GM19395 (cell line): ENCODE data around the gene FAAP24.
A peak's percentile ranks its signal among the peaks of the same experiment; 100 is the strongest.
"Not testable (repeated sequence)": the region's sequence is repeated elsewhere in the genome, so short reads cannot be mapped to it uniquely, and the experiment has no call there.

Experiments used
- ATAC-seq: cut with Tn5 transposase; IDR thresholded peaks from one replicate; pipeline ENCODE4 v1.9.1; 2021; ENCODE audit warnings: mild to moderate bottlenecking, moderate library complexity; ENCODE audit not compliant: unreplicated experiment

The FAAP24 gene, protein sequence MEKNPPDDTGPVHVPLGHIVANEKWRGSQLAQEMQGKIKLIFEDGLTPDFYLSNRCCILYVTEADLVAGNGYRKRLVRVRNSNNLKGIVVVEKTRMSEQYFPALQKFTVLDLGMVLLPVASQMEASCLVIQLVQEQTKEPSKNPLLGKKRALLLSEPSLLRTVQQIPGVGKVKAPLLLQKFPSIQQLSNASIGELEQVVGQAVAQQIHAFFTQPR

DNA sequence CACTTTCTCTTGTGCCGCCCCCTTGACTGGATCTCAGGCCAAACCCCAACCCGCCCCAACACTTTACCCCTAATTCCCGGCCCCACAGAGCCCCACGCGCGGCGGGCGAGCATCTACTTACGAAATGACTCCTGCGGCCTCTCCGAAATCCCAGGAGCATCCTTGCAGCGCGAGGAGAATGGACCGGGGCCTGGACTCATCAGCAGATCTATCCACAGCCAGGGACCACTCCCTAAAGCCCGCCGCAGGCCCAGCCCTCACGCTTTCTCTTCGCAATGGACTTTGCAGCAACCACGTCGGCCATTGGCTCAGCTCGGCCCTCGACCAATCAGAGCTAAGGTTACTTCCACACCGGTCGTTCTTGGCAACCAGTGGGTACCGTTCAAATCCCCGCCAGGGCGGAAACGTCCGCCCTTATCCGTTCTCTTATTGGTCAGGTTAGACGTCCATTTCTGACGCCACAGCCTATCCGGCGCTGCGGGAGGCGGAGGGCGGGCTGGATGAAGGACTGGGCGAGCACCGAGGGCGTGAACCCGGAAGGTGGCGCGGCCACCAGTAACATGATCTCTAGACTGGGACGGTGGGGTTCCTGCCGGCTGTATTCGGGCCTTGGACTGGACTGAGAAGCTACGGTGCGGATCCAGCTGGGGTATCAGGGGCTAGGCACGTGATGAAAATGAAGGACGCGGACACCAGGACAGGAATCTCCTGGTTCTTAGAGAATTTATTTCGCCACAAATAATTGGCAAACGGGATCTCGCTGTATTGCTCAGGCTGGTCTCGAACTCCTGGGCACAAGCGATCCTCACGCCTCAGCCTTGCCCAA lies at the start of gene FAAP24, which contains the start of gene CEP89:
TSS of gene FAAP24 (plus strand) at position 528 of the 826 bp plus-strand sequence. CDS start 955 bp downstream, outside the sequence.
TSS of gene CEP89 (minus strand) at position 244 of the 826 bp plus-strand sequence. CDS start at position 160, 84 bp downstream.
- peak; percentile 99 for ATAC-seq

DNA sequence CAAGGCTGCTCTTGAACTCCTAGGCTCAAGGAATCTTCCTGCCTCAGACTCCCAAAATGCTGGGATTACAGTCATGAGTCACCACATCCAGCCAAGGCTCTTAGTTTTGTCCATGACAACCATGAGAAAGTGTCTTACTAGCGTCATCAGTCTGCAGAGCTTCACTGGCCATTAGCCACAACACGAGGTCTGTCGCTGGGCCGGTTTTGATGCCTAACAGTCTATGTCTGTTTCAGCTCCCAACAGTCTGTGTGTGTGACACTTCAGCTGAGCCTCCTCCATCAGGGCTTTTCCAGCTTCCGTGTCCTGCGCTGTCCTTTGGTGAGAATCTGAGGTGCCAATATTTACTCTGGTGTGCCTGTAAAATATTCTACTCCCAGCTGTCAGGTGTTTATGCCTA lies 47.8 kb upstream of the FAAP24 start:
- no peak for ATAC-seq

DNA sequence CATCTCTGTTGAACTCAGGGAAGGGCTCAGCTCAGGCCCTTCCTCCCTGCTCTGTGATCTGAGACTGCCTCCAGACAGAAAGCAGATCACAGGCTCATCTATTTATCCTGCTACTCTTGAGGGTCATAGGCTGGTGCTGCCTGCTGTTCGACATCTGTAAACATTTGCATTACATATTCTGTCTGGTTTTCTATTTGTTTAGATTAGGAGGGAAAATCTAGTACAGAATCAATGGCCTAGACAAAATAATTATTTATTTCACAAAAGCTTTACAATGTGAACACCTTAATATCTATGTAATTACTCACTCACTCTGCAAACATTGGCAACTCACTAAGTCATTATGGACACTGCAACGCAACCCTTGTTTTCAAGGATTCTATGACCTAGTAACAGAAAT lies 43.2 kb upstream of the FAAP24 start:
- ATAC-seq, result no peak

DNA sequence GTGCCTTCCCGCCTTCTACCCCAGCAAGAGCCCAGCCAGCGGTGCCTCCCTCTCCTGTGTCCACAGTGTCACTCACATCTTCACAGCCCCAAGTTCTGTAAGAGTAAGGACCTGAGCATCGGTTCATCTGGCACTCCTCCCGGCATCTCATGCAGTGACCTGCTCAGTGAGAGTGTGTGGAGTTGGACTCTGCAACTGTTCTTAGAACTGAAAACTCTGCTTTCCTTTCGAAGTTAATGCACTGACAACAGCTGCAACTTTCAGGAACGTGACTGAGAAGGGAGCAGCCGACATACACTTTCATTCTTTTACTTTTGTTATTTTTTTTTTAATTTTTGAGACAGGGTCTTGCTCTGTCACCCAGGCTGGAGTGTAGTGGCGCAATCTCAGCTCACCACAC lies 41.5 kb upstream of the FAAP24 start:
- no peak for ATAC-seq

DNA sequence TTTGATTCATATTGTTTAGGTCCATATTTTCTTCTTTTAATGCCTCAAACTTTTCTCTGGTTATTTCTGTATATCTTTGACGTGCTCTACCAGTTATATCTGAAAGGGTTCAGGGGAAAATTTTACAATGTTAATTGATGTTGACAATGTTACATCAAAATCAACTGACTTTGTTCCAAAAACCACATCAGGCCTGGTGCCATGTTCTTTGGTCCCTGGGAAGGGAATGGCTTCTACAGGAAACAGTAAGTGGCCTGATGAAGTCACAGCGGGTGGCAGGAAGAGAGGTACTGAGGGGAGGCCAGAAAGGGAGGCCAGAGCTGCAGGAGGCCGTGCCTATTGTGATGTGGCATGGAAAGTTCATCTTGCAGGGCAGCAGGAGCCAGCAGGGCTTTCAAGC lies 38.5 kb upstream of the FAAP24 start:
- no peak for ATAC-seq

DNA sequence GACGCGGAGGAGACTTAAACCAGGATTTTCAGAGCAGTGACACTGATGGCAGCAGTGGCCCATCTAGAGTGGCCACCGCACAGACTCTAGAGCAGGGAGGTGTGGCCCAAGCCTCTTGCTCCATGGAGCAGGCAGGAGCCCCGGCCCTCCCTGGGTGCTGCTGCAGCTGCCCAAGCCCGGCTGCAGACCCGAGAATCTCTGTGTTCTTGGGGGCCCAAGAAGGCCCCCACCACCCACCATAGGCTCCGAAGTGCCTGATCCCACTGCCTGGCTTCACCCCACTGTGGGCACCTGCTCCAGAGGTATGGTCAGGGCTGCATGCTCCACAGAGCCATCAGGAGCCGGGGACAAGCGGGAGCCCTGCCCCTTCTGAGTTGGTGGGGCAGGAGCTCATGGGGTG lies 36.4 kb upstream of the FAAP24 start:
- no peak for ATAC-seq

DNA sequence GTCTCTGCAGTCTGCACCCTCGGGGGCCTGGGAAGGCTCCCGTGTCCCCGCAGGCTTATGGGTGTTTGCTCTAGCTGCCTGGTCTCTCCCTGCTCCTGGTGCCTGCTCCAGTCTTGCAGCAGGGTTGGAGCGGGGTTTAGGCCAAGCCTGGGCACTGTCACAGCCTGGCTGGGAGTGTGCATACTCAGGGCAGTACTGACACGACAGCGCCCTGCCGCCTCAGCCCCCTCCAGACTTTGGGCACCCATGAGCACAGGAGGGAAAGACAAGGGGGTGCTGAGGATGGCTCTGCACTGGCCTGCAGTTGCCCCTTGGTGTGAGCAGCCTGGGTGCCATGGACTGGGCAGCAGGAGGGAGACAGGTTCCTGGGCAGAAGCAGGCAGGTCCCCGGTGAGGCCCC lies 36.0 kb upstream of the FAAP24 start:
- no peak for ATAC-seq

DNA sequence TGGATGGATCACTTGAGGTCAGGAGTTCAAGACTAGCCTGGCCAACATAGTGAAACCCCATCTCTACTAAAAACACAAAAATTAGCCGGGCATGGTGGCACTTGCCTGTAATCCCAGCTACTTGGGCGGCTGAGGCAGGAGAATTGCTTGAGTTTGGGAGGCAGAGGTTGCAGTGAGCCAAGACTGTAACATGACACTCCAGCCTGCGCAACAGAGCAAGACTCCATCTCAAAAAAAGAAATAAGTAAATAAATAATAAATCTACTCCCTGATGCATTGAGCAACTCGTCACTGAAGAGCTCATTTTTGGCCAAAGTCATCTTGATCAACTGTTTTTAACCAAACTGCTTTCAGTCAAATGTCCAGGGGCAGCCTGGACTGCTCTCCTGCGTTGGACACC lies 30.8 kb upstream of the FAAP24 start:
- ATAC-seq, result not testable (repeated sequence)

DNA sequence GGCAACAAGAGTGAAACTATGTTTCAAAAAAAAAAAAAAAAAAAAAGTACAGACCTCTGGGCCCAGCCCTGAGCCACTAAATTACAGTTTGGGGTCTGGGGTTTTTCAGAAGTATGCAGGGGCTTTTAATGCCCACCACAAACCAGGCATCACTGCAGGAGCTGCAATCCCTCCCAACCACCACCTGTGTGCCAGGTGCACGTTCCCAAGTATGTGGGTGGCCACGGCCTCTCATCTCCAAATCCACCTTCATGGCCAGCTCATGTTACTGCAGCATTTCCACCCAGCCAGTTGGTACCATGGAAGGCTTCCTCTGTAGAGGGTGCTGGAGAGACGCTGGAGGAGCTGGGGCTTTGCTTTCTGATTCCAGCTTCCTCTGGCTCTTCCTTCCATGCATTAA lies 26.8 kb upstream of the FAAP24 start:
- no peak for ATAC-seq

DNA sequence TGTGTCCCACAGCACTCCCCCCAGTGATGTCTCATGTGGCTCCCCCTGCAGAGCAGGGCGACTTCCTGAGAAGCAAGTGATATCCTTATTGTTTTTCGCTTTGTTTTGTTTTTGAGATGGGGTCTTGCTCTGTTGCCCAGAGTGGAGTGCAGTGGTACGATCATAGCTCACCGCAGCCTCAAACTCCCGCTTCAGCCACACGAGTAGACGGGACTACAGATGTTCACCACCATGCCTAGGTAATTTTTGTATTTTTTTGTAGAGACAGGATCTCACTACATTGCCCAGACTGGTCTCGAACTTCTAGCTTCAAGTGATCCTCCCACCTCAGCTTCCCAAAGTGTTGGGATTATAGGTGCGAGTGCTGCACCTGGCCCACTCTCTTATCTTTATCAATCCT lies 5.3 kb upstream of the FAAP24 start:
- ATAC-seq, result no peak

DNA sequence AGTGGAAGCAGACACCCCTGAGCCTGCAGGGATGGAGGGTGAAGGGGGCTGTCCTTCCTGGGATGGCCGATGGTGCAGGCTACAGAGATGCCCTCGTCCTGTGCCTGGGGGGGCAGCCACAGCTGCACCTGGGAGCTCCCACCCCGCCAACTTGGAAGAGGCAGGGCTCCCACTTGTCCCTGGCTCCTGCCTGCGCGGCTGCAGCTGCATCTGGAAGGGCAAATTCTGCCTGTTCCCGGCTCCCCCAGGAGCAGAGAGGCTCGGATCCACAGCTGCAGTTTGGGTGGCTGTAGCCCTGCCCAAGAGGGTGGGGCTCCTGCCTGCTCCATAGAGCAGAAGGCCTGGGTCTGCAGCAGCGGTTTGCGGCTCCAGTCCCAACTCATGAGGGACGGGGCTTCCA lies 2.5 kb upstream of the FAAP24 start:
- no peak for ATAC-seq

DNA sequence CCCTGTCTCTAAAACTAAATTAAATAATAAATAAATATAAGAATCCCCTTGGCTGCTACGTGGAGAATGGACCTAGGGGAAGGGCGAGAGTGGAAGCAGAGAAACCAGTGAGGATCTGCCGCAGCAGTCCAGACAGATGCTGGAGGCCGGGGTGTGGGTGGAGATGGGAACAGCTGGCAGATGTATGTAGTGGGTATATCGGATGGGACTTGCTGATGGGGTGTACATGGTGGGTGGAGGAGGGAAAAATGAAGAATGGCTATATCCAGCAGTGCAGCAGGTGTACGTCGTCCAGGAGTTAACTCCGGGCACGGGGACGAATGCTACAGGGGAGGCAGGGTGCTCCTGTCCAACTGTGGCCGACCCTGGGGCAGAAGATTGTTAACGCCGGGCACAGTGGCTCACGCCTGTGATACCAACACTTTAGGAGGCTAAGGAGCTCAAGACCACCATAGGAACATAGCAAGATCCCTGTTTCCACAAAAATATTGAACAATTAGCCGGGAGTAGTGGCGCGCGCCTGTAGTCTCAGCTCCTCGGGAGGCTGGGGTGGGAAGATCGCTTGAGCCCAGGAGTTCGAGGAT lies 938 bp upstream of the FAAP24 start:
- ATAC-seq, result no peak

DNA sequence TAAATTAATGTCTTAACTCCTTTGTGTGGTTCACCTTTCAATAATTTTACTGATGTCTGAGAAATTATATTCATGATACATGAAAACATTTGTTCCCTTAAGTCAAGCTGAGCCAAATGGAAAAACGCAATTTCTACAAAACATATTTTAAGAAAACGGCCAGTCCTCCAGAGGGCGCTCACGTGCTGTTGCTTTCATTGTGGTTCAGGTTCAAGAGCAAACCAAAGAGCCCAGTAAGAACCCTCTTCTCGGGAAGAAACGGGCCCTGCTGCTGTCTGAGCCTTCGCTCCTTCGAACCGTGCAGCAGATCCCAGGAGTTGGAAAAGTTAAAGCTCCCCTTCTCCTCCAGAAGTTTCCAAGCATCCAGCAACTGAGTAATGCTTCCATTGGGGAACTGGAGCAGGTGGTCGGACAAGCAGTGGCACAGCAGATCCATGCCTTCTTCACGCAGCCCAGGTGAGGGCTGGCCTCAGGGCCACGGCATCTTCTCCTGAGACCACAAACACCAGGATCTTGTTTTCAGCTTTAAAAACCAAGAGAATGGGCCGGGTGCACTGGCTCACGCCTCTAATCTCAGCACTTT lies 4.3 kb downstream of the FAAP24 start:
- ATAC-seq, result no peak

DNA sequence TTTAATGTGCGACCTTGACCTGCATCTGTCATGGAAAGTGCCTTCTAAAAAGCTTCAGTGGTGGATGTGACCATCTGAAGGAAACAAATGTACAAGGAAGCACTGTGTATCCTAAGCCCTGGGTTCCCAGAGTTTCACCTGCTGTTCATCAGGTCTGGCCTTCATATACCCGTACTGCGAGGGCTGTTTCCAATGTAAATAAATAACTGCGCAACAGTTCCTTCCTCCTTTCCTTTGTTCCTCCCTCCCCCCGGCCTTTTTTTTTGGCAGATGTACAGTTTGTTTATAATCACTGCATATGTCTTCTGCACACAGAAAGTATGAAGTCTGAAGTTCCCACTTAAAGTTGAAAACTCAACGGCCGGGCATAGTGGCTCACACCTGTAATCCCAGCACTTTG lies 5.2 kb downstream of the FAAP24 start:
- no peak for ATAC-seq

DNA sequence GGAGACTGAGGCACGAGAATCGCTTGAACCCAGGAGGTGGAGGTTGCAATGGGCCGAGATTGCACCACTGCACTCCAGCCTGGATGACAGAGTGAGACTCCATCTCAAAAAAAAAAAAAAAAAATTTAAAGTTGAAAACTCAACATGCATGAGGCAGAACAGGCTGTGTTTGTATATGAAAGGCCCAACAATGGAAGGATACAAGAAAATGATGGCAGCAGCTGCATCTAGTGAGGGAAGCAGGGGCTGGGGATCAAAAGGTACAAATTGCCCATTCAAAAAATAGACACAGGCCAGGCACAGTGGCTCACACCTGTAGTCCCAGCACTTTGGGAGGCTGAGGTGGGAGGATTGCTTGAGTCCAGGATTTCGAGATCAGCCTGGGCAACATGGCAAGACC lies 5.8 kb downstream of the FAAP24 start:
- not testable (repeated sequence) for ATAC-seq

DNA sequence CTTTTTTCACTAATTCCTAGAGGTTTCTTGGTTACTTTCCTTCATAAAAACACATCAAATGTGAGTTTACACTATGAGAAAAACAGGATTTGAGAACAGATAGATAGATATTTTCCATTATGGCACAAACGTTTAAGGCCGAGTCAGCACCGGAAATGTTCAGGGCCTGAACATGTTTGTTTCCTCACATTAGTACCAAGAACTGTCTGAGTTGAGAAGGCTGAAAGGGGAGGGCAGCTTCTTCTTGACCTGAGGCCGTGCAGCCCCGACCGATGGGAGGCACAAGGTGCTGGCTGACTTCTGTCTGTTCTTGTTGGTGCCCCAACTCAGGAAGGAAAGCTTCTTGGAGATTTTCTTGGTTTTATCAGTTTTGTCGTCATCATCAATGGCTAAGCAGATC lies 7.8 kb downstream of the FAAP24 start:
- ATAC-seq, result not testable (repeated sequence)

DNA sequence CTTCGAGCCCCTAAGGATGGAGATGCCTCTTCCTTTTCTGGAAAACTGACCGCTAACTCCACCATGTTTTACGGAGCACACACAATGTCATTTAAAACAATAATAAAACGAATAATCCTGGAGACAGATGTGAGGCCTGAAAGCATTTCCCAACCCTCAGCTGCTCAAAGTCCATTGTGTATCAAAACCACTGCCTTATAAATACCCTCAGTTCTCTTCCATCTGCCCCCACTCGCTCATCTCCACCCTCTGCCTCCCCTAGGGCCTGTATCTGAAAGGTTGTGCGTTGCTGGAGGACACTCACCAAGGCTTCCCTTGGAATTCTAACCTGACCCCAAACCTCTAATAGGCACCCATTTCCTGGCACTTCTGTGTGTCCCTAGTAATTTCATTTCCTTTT lies 10.4 kb downstream of the FAAP24 start:
- ATAC-seq, result not testable (repeated sequence)

DNA sequence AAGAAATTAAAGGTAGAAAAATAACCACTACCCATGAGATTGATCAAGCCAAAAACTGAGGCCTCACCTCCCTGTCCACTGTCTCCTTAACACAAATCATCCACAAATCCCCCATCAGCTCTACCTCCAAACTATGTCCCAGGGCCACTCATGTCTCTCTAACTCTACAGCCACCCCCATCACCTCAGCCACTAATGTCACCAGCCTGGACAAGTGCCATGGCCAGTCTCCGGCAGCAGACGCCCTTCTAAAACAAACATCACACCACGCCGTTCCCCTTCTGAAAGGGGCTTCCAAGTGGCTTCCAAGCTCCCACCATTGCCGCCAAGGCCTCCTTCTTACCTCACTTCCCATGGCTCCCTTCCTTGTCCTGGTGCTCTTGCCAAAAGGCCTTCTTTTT lies 16.2 kb downstream of the FAAP24 start:
- not testable (repeated sequence) for ATAC-seq

DNA sequence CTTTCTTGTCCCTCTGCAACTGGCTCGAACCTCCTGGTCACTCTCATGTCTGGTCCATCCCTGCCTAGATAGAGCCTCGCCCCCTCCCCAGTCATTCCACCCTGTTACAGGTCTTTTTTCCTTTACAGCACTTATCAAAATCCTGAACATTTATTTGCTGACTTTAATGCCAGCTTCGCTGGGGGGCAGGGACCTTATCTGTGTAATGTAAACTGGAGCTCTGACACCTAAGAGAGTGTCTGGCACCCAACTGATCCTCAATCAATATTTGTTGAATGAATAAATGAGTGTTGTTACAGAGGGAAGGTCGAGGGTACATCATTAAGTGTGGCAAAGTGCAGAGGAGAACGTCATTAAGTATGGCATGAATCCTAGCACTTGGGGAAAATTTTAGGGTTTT lies 16.7 kb downstream of the FAAP24 start:
- ATAC-seq, result no peak

DNA sequence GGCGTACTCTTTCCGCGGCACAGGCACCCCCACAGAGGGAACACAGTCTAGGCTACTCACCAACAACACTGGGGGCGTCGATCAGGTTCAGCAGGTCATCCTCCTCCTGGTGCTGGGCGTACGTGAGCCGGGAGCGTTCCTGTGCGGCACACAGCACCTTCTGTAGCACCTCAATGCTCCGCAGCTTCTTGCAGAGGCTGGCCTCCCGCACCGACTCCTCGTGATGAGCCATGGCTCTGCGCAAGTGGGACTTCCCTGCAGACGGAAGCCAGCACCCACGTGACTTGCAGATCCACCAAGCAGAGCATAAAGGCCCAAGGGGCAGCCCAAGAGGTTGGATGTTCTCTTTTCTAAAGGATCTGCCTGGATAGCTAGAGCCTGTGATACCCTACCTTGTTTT lies 23.9 kb downstream of the FAAP24 start:
- ATAC-seq, result not testable (repeated sequence)

DNA sequence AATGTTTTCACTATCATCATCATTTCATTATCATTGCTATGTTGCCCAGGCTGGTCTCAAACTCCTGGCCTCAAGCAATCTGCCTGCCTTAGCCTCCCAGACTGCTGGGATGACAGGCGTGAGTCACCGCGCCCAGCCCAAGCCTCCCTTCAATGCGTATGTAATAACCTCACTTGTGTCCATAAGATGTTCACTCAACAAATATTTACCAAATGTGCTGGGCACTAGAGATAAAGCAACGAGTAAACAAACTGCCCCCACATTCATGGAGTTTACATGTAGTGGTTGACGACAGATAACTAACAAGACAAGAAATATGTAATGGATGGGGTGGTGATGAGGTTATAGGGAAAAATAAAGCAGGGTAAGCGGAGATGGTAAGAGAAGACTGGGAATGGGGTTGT lies 25.0 kb downstream of the FAAP24 start:
- not testable (repeated sequence) for ATAC-seq
